AG04449 (cell line): ENCODE results near the gene MIPEP.

Experiments
- CTCF ChIA-PET: fragments of 350-600 bp; formaldehyde crosslinking; extraction: SDS; loops from one replicate; lab custom pipeline; 2021; ENCODE audit warnings: antibody characterized with exemption; lab: Yijun Ruan, JAX
- POLR2A ChIA-PET: fragments of 400-600, 350-600 bp; formaldehyde crosslinking; extraction: SDS; loops from one replicate; lab custom pipeline; 2020; ENCODE audit warnings: antibody characterized with exemption, inconsistent platforms; lab: Yijun Ruan, JAX
- DNase-seq: peaks from one replicate; pipeline ENCODE4 v3.0.0-alpha.2; 2010; ENCODE audit warnings: low read depth, low spot score
- H3K4me3 ChIP-seq: 2 replicates; pipeline ENCODE4 v1.5.1; 2011; ENCODE audit warnings: low read depth, mild to moderate bottlenecking, control low read depth, low read length
- TF ChIP-seq, protein P1 (sequence below): IDR thresholded peaks from one replicate; pipeline ENCODE4 v1.5.1; 2011; ENCODE audit warnings: mild to moderate bottlenecking, moderate library complexity, low read length, control low read depth, inconsistent platforms; ENCODE audit not compliant: insufficient read depth; ENCODE audit errors: missing control alignments

The MIPEP gene

DNA sequence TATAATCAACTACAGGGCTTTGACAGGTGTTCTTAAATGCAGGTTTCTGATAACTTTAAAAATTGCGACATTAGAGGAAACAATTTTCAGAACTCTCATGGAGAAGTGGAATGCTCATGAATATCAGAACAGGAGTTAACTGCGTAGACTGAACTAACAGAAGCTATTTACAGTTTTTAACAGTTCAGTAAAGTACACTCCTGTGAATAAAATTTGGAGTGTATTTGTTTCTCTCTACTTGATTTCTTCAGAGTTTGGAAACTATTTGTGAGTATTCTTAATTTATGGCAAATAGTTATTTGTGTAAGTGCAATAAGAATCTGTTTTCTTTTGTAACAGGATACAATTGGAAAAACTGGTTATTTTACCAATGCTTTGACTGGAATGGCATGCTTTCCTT is 204.6 kb downstream of the MIPEP start:
- POLR2A ChIA-PET = no interaction called here
- H3K4me3 ChIP-seq = no peak overlapping the region
- TF ChIP-seq, protein P1, sequence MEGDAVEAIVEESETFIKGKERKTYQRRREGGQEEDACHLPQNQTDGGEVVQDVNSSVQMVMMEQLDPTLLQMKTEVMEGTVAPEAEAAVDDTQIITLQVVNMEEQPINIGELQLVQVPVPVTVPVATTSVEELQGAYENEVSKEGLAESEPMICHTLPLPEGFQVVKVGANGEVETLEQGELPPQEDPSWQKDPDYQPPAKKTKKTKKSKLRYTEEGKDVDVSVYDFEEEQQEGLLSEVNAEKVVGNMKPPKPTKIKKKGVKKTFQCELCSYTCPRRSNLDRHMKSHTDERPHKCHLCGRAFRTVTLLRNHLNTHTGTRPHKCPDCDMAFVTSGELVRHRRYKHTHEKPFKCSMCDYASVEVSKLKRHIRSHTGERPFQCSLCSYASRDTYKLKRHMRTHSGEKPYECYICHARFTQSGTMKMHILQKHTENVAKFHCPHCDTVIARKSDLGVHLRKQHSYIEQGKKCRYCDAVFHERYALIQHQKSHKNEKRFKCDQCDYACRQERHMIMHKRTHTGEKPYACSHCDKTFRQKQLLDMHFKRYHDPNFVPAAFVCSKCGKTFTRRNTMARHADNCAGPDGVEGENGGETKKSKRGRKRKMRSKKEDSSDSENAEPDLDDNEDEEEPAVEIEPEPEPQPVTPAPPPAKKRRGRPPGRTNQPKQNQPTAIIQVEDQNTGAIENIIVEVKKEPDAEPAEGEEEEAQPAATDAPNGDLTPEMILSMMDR = no peak
- CTCF ChIA-PET = interaction anchor here (0.5 to 2.3 kb wide), 2 partner anchors 23 to 125 kb away, joined by 3 to 5 read pairs; no protein-coding TSS in a partner anchor
- no peak for DNase-seq

GRCh38 chr13:23683084-23683483 is 206.1 kb downstream of the MIPEP start:
- ChIA-PET CTCF (interaction anchor here (2.3 kb wide), 1 partner anchor 25 kb away, joined by 5 read pairs; no protein-coding TSS in a partner anchor), POLR2A (no interaction called here)
- no peak for DNase-seq
- TF ChIP-seq, protein P1 = no peak
- H3K4me3 ChIP-seq = no peak overlapping the region

- H3K4me3 ChIP-seq = no peak overlapping the region
- POLR2A ChIA-PET = no interaction called here
- CTCF ChIA-PET = interaction anchor here (0.9 to 1.2 kb wide), 3 partner anchors 10 to 75 kb away, joined by 3 read pairs; no protein-coding TSS in a partner anchor
- TF ChIP-seq, protein P1 = no peak
- no peak for DNase-seq
These were observed 208.1 kb downstream of the MIPEP start for GRCh38 chr13:23680845-23681669.
